OCI-LY3 (cell line): Measurements from ENCODE around the gene SPPL2A.

Experiments used
- H2AFZ ChIP-seq: fragments of 200-600, 300-600 bp; shearing (Covaris generic); 2 replicates; pipeline ENCODE4 v1.6.0; 2014; ENCODE audit warnings: antibody characterized with exemption, low read depth, low read length
- H3K27ac ChIP-seq: fragments of 200-600, 300-600 bp; sonication (generic); 2 replicates; pipeline ENCODE4 v1.5.1; 2014; ENCODE audit warnings: mild to moderate bottlenecking, low read length, moderate library complexity, mixed read lengths
- H3K27me3 ChIP-seq: fragments of 200-600, 300-600 bp; sonication (generic); 2 replicates; pipeline ENCODE4 v1.6.1; 2014; ENCODE audit warnings: low read depth, low read length, mixed read lengths
- H3K36me3 ChIP-seq: fragments of 200-600, 300-600 bp; sonication (generic); replicated peaks from 2 replicates; pipeline ENCODE3; 2014; ENCODE audit warnings: low read depth, low read length, mixed read lengths
- H3K4me1 ChIP-seq: fragments of 300-600, 200-600 bp; sonication (generic); 2 replicates; pipeline ENCODE4 v1.6.1; 2014; ENCODE audit warnings: low read length, mixed read lengths
- H3K4me2 ChIP-seq: fragments of 200-600, 300-600 bp; sonication (generic); 2 replicates; pipeline ENCODE4 v1.6.1; 2014; ENCODE audit warnings: low read length, mixed read lengths
- H3K4me3 ChIP-seq: fragments of 300-600, 200-600 bp; sonication (generic); 2 replicates; pipeline ENCODE4 v1.5.1; 2014; ENCODE audit warnings: antibody characterized with exemption, mild to moderate bottlenecking, low read length, moderate library complexity
- H3K79me2 ChIP-seq: fragments of 300-600, 200-600 bp; shearing (Covaris generic); 2 replicates; pipeline ENCODE4 v1.6.1; 2014; ENCODE audit warnings: mild to moderate bottlenecking, low read length, mixed read lengths
- H3K9ac ChIP-seq: fragments of 300-600, 200-600 bp; shearing (Covaris generic); 2 replicates; pipeline ENCODE4 v1.6.0; 2014; ENCODE audit warnings: mild to moderate bottlenecking, low read length, moderate library complexity
- H3K9me3 ChIP-seq: fragments of 200-600, 300-600 bp; shearing (Covaris generic); 2 replicates; pipeline ENCODE4 v1.6.1; 2014; ENCODE audit warnings: low read length, mixed read lengths; ENCODE audit not compliant: insufficient read depth
- H4K20me1 ChIP-seq: fragments of 200-600, 300-600 bp; sonication (generic); 2 replicates; pipeline ENCODE4 v1.6.1; 2016; ENCODE audit warnings: low read length, mixed read lengths; ENCODE audit not compliant: insufficient read depth
- EZH2phosphoT487 ChIP-seq: fragments of 200-600 bp; shearing (Covaris generic); IDR thresholded peaks from 2 replicates; pipeline ENCODE4 v1.6.1; 2018; ENCODE audit warnings: antibody characterized with exemption, mixed run types, low read depth
- TF ChIP-seq, protein P1 (sequence below): fragments of 200-600, 300-600 bp; sonication (generic); IDR thresholded peaks from 2 replicates; pipeline ENCODE4 v1.5.1; 2014; ENCODE audit warnings: antibody characterized with exemption, low read length, low read depth

SPPL2A gene

GRCh38 chr15:50778086-50778485 lies 12.6 kb upstream of the SPPL2A start:
- no peaks in the 10 kb centered on the region for H3K79me2 ChIP-seq
- H3K4me3 ChIP-seq, result no peak overlapping the region
- no peaks in the 10 kb centered on the region for H3K36me3 ChIP-seq
- H3K9ac ChIP-seq, result no peak overlapping the region
- TF ChIP-seq, protein P1, sequence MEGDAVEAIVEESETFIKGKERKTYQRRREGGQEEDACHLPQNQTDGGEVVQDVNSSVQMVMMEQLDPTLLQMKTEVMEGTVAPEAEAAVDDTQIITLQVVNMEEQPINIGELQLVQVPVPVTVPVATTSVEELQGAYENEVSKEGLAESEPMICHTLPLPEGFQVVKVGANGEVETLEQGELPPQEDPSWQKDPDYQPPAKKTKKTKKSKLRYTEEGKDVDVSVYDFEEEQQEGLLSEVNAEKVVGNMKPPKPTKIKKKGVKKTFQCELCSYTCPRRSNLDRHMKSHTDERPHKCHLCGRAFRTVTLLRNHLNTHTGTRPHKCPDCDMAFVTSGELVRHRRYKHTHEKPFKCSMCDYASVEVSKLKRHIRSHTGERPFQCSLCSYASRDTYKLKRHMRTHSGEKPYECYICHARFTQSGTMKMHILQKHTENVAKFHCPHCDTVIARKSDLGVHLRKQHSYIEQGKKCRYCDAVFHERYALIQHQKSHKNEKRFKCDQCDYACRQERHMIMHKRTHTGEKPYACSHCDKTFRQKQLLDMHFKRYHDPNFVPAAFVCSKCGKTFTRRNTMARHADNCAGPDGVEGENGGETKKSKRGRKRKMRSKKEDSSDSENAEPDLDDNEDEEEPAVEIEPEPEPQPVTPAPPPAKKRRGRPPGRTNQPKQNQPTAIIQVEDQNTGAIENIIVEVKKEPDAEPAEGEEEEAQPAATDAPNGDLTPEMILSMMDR, result no peak
- H2AFZ ChIP-seq, result no peak overlapping the region
- no peak overlapping the region for H3K27ac ChIP-seq
- H4K20me1 ChIP-seq, result no peaks in the 10 kb centered on the region
- no peak overlapping the region for H3K4me2 ChIP-seq
- H3K27me3 ChIP-seq, result no peaks in the 10 kb centered on the region
- H3K4me1 ChIP-seq, result peaks cover 4% of the 10 kb centered on the region
- H3K9me3 ChIP-seq, result no peaks in the 10 kb centered on the region

- Histone ChIP-seq H3K4me2 (no peak overlapping the region), H3K9me3 (no peaks in the 10 kb centered on the region), H4K20me1 (no peaks in the 10 kb centered on the region), H3K4me3 (no peak overlapping the region), H3K27ac (no peak overlapping the region), H3K9ac (no peak overlapping the region), H3K4me1 (no peaks in the 10 kb centered on the region), H3K36me3 (no peaks in the 10 kb centered on the region), H3K27me3 (no peaks in the 10 kb centered on the region), H2AFZ (no peak overlapping the region), H3K79me2 (no peaks in the 10 kb centered on the region)
- no peak for TF ChIP-seq EZH2phosphoT487
- TF ChIP-seq, protein P1, result no peak
Measured at GRCh38 chr15:50777042-50777441, 11.5 kb upstream of the SPPL2A start.

- Histone ChIP-seq H3K4me3 (no peak overlapping the region), H3K9ac (no peak overlapping the region), H3K9me3 (no peaks in the 10 kb centered on the region), H3K27ac (no peak overlapping the region), H3K79me2 (no peaks in the 10 kb centered on the region), H2AFZ (no peak overlapping the region; the same call in 1 of the 2 replicates), H3K4me1 (no peaks in the 10 kb centered on the region), H3K27me3 (no peaks in the 10 kb centered on the region), H4K20me1 (no peaks in the 10 kb centered on the region), H3K4me2 (no peak overlapping the region), H3K36me3 (no peaks in the 10 kb centered on the region)
- TF ChIP-seq EZH2phosphoT487, result no peak
- TF ChIP-seq, protein P1, result no peak
Measured at GRCh38 chr15:50774450-50774849, 8.9 kb upstream of the SPPL2A start.

- Histone ChIP-seq H3K9me3 (no peaks in the 10 kb centered on the region), H3K36me3 (no peaks in the 10 kb centered on the region), H3K79me2 (no peaks in the 10 kb centered on the region), H3K9ac (no peak overlapping the region), H3K4me1 (no peaks in the 10 kb centered on the region), H4K20me1 (no peaks in the 10 kb centered on the region), H2AFZ (no peak overlapping the region), H3K4me3 (no peak overlapping the region), H3K27me3 (no peaks in the 10 kb centered on the region), H3K27ac (no peak overlapping the region), H3K4me2 (no peak overlapping the region)
- TF ChIP-seq, protein P1, result no peak
- TF ChIP-seq EZH2phosphoT487, result no peak
Measured at GRCh38 chr15:50773389-50773788, 7.9 kb upstream of the SPPL2A start.
